GM12801 (cell line): Measurements from ENCODE around the gene CMIP.

Experiments used
- CTCF ChIP-seq: IDR thresholded peaks from one replicate; pipeline ENCODE4 v1.5.1; 2011; ENCODE audit warnings: control low read depth; ENCODE audit not compliant: insufficient read length; ENCODE audit errors: extremely low read depth

CMIP gene

GRCh38 chr16:81473969-81474959, 29.7 kb downstream of the CMIP start:
- no peak for TF ChIP-seq CTCF

- no peak for TF ChIP-seq CTCF
Measured at GRCh38 chr16:81477697-81478693, 33.4 kb downstream of the CMIP start.

GRCh38 chr16:81478876-81479511, 34.4 kb downstream of the CMIP start:
- TF ChIP-seq CTCF, result no peak

- TF ChIP-seq CTCF, result no peak
Measured at GRCh38 chr16:81480606-81481206, 36.1 kb downstream of the CMIP start.

- no peak for TF ChIP-seq CTCF
Measured at GRCh38 chr16:81481207-81481821, 36.7 kb downstream of the CMIP start.

GRCh38 chr16:81482329-81483063, 37.9 kb downstream of the CMIP start:
- TF ChIP-seq CTCF, result no peak
